ENCODE measurements around the gene TANC1.

- TF ChIP-seq CTCF (IDR thresholded peaks at IDR 0.05) (no peak), ZFX (IDR thresholded peaks at IDR 0.05; ENCODE audit: borderline replicate concordance) (no peak)
Observed at GRCh38 chr2:158955842-158956365, 12.5 kb upstream of the TANC1 start.
